ENCODE results near the gene DHX58. TPM values are rescaled to one million over a fixed set of nuclear protein-coding genes. Genes with fewer than 3 reads are reported as not detected.
A peak's percentile ranks its signal among the peaks of the same experiment; 100 is the strongest.

The DHX58 gene
- total RNA-seq, 1 donor from 2014 or later = 0.82 TPM

GRCh38 chr17:42111265-42111636 is 1.3 kb downstream of the DHX58 start:
- FAIRE-seq (no peak), DNase-seq (ENCODE audit: low spot score in 2 of 2) (no peak)

DNA sequence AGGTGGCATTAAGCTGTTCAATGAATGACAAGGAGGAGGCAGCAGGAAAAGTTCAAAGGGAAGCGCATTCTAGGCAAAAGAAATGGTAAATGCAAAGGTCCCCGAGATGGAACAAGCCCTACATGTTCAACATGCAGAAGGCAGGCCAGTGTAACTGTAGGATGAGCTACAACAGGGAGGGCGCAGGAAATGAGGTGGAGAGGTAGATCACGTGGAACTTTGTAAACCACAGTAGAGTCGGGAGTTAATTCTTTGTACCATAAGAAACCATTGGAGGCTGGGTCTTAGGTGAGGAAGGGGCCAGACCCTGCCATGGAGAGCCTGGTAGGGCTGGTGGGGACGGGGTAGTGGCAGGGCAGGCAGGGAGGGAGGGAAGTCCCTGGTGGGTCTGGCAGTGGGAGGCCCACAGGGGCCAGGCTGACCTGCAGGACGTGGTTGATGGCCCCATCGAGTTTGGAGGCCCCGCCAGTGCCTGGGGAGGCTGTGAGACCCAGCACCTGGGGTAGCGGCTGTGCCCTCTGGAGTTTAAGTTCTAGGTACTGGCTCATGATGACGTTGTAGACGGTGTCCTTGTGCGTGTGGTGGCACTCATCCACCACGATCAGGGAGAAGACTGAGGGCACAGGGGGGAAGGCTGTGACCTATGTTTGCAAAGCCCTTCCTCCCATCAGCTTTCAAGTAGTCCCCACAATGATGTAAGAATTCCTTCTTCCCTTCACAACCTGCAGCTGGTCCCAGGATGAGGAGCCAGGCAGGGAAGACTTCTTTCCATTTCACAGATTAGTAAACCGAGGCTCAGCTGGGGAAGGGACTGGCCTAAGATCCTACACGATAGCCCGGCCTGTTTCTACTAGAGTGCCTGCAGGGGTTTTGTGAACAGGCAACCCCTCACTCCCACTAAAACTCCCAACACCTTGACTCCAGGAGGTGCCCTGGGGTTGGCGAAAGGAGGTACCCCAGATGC is 1.9 kb downstream of the DHX58 start:
- FAIRE-seq (no peak), DNase-seq (ENCODE audit: low spot score in 2 of 2) (no peak)

DNA sequence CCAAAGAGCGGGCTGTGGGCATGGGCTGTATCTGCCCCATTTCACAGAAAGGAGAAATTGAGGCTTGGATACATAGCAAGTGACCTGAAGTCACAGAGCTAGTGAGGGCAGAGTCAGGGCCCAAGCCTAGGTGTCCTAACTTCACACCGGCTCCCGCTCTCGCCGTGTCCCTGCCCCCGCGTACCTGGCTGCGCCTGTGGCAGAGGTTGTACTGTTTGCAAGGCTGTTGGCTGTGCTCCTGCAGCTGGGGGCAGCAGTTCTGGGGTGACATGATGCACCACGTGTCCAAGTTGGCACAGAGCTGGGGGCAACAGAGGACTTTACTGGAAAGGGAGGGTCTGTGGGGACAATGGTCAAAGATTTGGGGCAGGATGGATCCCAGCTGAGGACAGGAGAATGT is 3.4 kb downstream of the DHX58 start:
- DNase-seq (ENCODE audit: low spot score in 2 of 2) (no peak), FAIRE-seq (no peak)

- FAIRE-seq (no peak), DNase-seq (ENCODE audit: low spot score in 2 of 2) (peak in 1 of 2 donors; percentile 91)
These were observed 4.6 kb downstream of the DHX58 start for GRCh38 chr17:42107597-42108576.

DNA sequence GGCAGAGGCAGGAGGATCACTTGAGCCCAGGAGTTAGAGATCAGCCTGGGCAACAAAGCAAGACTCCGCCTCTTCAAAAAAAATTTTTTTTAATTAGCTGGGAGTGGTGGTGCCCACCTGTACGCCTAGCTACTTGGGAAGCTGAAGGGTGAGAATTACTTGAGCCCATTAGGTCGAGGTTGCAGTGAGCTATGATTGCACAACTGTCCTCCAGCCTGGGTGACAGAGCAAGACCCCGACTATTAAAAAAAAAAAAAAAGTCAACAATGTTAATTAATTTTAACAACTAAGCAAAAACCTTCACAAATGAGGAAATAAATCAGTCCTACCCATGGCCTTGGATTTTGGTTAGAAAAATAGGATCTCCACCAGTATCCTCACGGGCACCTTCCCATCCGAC is 5.4 kb downstream of the DHX58 start:
- DNase-seq (ENCODE audit: low spot score in 2 of 2) (no peak), FAIRE-seq (no peak)

DNA sequence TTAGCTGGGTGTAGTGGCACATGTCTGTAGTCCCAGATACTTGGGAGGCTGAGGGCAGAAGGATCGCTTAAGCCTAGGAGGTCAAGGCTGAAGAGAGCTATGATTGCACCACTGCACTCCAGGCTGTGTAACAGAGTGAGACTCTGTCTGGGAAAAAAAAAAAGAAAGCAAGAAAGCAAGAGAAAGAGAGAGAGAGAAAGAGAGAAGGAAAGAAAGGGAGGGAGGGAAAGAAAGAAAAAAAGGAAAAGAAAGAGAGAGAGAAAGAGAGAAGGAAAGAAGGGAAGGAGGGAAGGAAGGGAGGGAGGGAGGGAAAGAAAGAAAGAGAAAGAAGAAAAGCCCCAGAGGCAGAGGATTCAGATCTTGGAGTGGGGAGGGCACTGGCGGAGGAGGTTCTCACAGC is 6.5 kb downstream of the DHX58 start:
- DNase-seq (ENCODE audit: low spot score in 2 of 2) = no peak
- FAIRE-seq = no peak

GRCh38 chr17:42104264-42104663 is 8.2 kb downstream of the DHX58 start:
- DNase-seq (ENCODE audit: low spot score in 2 of 2) = no peak
- no peak for FAIRE-seq

- FAIRE-seq (no peak), DNase-seq (ENCODE audit: low spot score in 2 of 2) (no peak)
These were observed 9.1 kb downstream of the DHX58 start for GRCh38 chr17:42103221-42103954.

GRCh38 chr17:42101513-42102292 is 10.8 kb downstream of the DHX58 start:
- FAIRE-seq (no peak), DNase-seq (ENCODE audit: low spot score in 2 of 2) (peak; percentile 77 to 87)

DNA sequence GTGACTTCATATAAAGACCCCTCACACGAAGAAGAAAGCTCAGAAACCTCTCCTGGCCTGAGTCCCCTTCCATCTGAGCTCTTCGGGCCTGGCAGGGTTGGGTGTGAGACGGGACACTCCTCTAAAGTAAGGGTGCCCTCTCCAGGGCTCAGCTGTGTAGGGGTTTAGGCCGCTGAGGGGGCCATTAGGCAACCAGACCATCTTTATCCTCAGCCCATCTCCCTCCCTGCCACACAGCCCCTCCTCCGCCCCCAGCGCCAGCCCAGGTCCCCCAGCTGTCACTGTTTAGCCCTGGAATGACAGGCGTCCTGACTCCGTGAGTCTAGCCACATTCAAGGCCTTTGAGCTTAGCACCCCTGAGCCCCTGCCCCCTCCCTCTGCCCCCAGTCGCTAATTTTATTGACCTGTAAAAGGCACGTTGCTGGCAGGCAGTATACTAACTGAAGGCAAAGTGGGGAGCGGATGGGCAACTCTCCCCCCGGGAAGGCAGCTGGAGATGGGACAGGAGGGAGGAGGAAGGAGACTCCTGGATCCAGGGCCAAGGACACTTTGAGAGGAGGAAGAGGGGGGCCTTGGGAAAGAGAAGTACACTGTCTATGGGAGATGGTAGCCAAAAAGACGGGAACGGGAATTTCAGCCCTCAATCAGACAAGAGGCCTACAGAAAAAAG is 13.6 kb downstream of the DHX58 start:
- DNase-seq (ENCODE audit: low spot score in 2 of 2) = no peak
- no peak for FAIRE-seq

DNA sequence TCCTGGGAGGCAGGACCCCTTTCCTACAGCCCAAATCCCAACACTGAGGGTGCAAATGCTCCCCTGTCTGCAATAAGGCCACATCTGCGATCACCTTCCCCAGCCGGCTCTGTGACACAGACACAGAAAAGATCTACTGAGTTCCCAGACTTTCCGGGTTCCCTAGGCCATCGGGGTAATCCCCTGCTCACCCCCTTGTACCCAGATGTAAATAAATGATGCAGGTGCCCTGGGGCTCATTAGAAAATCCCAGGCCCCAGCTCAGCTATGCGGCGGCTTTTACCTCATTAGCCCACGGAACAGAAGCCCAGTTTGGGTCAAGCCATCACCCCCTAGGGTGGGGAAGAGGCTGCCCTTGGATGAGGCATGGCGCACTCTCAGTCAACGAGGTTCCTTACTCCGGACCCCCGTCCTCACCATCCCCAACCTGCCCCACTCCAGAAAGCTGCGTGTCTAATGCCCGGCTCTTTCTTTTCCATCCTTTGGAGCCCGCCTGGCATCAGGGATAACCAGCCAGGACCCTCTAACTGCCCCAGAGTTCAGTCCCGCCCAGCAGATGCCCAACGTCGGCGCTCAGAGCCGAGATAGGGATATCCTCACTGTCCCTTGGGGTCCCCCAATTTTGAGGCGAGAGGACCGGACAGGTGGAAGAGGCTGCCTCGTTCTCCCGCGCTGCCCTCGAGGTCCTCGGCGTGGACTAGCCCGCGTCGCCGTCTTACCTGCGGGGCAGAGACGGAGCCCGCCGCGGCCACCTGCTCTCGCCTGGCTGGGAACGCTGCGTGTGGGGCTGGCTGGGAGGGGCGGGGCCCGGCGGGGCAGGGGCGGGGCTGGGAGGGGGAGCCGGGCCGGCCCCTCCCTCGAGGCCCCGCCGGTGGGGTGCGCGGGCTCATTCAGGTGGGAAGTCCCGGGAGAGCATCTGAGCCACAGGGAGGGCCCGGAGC is 14.6 kb downstream of the DHX58 start, which contains the start of gene ZNF385C:
Gene ZNF385C (minus strand): TSS at position 783 of the 941 bp plus-strand sequence. CDS start 35,417 bp downstream, outside the sequence.
- FAIRE-seq = no peak
- DNase-seq (ENCODE audit: low spot score in 2 of 2) = no peak

DNA sequence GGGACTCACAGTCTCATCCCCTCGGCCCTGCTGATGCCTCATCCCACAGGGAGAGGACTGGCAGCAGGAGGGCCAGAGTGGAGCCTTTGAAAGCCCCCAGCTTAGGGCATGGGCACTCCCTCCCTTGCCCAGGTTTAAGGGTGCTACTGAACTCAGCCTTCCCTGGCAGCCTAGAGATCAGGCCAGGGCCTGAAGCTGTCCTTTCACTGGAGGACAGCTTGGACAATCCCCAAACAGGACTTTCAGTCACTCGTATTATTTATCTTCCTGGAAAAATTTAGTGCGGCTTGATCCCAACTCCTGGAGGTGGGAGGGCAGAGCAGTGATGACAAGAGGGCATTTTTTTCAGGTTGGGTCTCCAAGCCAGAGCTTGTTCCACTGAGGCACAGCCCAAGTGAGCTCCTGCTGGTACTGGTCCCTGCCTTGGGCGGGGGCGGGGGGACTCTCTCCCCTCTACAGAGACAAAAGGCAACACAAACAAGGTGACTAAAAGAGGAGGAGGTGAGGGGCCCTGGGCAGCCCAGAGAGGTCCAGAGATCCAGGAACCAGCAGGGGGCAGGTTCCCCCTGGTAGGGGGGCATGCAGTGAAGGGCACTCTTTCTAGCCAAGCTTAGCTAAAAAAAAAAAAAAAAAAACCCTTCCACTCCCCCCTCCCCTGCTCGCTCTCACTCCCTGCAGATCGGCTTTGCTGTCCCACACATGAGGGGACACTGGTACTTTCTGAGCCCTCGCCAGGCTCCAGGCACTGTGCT is 16.0 kb downstream of the DHX58 start:
- FAIRE-seq (no peak), DNase-seq (ENCODE audit: low spot score in 2 of 2) (no peak)

DNA sequence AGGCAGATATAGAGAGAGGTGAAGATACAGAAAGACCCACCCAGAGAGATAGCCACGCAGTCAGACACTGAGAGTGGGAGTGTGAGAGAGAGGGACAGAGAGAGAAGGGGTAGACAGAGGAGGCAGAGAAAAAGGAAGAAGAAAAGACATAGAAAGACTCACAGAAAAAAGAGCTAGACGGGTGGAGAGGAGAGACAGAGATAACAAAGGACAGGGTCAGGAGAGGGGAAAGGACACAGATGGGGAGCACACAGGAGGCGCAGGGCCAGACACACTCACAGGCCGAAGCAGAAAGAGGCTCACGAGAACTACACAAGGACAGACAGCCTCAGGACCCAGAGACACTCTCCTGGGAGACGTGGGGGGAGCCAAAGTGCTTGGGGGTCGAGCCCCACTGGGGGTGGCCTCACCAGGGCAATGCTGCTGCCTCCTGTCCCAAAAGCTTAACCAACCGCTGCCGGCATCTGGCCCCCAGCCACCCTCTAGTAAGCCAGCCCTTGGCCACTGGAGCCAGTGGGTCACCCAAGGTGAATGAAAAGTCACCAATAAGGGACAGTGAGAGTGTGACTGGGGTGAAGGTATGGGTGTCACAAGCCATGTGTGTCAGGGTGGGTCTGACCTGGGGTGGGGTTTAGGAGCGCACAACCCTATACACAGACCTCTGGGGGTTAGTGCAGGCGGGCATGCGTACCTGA is 18.0 kb downstream of the DHX58 start:
- no peak for FAIRE-seq

DNA sequence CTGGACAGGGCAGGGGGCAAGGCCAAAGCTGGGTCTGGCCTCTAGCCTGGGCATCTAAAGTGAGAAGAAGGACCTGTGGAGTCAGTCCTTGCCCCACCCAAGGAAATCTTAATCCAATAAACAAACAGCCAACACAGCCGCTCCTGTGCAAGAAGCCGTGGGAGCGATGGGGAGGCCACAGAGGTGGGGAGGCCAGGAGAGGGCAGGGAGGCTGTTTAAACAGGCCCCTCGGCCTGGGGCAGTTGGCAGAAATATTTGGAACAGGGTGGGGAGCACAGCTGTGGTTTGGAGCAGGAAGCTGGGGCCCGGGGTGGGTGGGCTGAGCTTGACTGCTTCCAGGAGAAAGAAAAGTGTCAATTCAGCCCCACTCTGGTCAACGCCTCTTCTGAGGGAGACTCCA is 19.6 kb downstream of the DHX58 start:
- DNase-seq (ENCODE audit: low spot score in 2 of 2) = no peak
- FAIRE-seq = no peak

More for the DNA sequence above, 18.0 kb downstream of the DHX58 start:
- no peak for DNase-seq (ENCODE audit: low spot score in 2 of 2)

DNA sequence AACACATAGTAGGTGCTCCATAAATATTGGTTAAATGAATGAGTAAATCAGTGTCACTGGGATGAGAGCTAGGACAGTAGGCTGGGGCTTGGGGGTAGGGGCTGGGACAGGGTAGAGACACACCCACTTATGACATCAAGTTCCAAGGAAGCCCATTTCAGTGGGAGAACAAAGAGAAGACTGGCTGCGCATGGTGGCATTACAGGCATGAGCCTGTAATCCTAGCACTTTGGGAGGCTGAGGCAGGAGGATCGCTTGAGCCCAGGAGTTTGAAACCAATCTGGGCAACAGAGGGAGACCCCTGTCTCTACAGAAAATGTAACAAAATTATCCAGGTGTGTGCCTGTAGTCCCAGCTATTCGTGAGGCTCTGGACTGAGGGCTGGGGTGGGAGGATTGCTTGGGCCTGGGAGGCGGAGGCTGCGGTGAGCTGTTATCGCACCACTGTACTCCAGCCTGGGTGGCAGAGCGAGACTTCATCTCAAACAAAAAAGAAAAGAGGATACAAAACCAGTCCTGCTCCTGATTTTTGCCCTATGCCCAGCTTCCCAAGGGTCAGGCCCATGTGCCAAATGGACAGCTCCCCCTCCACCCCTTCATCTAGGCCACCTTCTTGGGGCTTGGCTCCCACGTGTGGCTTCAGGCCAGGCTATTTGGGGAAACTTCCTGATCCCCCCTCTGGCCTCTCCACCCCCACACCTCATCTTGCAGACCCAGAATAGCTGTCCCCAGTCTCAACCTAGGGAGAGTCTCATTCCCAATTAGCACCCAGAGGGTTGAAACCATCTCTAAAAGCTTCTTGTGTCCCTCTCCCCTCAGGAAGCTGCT is 21.3 kb downstream of the DHX58 start:
- no peak for FAIRE-seq

DNA sequence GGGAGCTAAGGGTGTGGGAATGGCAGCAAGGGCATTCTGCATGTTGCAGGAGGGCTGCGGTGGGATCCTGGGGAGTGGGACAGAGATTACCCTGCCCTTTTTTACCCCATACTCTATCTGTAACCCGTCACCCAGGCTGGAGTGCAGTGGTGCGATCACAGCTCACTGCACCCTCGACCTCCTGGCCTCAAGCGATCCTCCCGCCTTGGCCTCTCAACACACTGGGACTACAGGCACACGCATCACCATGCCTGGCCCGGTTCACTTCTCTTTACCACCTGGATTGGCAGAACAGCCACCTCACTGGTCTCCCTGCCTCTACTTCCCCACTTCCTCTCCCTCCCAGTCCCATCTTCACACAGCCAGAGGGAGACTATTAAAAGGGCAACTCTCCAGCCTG is 23.8 kb downstream of the DHX58 start:
- FAIRE-seq = no peak
- DNase-seq (ENCODE audit: low spot score in 2 of 2) = no peak

More for the DNA sequence above, 21.3 kb downstream of the DHX58 start:
- no peak for DNase-seq (ENCODE audit: low spot score in 2 of 2)
